G401.6 (cell line): Measurements from ENCODE around the gene PNPLA2.

Source experiments
- FAIRE-seq: peaks from 2 replicates; lab custom pipeline; 2012; peaks lifted over from hg19 to GRCh38; lab: Jason Lieb, UNC

Gene PNPLA2

DNA sequence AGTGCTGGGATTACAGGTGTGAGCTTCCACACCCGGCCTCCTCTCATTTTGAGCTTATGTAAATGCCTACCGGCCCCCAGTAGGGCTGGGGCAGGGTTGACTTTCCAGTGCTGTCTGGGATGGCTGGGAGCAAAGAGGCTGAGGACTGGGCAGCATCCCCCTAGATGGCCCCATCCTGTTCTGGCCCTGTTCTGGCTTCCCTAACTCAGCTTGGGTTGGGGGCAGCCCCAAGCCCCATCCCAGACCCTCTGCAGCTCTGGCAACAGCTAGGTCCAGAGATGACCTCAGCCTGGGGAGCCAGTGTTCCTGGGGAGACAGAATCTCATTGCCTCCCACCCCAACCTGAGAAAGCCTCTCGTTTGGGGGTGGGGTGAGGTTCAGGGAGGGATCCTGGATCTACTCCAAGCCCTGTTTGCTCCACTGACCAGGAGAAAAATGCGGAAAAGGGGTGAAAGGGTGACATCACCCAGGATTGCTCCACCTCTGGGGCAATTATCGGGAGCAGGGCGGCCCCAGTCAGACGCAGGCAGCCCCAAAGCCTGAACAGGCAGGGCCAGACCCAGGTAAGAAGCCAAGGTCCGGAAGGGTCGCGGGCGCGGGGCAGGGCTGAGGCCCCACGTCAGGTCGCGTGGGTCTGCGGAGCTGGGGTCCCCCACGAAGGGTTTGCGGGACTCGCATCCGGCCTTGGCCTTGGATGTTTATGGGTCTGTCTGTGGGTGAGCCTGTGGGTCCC, at the start of gene PNPLA2:
Gene PNPLA2 (plus strand): TSS at position 519 of the 733 bp plus-strand sequence. CDS start 805 bp downstream, outside the sequence.
- peak; percentile 64 for FAIRE-seq

DNA sequence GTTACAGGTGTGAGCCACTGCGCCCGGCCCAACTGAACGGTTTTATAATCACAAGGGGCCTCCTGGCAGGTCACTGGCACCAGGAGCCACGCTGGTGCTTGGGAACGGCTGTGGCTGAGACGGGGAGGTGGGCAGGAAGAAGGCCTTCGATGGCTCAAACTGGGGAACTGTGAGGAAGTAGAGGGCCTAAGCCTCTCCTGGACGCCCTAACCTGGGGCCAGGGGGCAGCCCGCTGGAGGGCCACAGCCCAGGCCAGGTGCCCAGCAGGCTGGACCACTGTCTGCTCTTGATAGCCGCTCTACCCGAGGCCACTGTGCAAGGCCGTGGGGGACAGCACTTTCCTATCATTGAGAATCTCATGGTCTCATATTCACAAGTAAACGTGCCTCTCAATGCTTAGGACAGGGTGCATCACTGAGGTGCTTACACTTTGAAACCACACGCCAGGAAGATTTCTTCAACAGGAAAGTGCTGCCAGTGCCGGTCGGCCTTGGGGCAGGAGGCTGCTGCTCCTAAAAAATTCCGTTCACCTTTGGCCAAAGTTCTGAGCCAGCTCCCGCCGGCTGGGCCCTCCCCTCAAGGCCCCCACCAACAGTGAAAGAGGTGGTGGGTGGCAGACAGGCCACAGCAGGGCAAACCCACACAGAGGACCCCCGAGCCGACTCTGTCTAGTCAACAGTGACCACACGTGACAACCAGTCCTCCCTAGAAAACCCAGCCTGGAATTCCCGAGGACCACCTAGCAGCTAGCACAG, 48.6 kb upstream of the PNPLA2 start:
- no peak for FAIRE-seq

DNA sequence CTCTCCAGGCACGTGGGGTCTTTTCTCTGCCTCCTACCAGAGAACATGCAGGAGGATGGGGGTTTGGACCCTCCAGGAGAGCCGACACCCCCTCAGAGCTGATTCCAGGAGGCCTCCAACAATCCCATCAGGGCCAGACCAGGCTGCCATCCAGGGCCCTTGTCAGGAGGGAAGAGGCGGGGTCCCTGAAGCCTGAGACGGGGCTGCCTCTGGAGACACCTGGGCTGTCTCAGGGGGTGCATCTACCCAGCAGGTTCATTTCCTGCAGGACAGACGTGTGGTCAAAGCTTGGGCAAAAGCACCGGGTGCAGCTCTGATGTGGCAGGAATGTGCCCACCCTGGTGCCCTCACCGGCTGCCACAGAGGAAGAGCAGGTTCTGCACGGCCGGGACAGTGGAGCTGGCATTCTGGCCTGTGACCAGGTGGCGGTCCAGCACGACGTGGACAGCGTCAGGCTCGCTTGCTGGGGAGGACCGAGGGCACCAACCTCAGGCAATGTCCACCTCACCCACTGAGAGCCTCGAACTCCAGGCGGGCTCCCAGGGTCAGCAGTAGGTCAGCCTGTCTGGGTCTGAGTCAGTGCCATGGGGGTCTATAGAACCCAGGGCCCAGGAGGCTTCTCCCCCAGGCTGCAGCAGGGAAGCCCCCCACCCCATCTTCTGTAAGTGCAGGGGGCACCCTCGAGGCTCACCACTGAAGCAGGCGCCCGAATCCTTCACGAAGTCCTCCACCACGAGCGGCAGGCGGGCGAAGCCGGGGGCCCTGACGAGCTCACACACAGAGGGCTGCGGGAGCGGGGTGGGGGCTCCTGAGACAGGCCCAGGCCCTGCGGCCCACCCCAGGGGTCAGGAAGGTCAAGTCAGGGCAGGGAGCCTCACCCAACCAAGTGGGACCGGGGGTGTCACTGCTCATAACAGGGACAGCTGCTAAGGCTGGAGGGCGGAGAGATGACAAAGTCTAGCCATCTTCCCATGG, 47.8 kb upstream of the PNPLA2 start:
- no peak for FAIRE-seq

DNA sequence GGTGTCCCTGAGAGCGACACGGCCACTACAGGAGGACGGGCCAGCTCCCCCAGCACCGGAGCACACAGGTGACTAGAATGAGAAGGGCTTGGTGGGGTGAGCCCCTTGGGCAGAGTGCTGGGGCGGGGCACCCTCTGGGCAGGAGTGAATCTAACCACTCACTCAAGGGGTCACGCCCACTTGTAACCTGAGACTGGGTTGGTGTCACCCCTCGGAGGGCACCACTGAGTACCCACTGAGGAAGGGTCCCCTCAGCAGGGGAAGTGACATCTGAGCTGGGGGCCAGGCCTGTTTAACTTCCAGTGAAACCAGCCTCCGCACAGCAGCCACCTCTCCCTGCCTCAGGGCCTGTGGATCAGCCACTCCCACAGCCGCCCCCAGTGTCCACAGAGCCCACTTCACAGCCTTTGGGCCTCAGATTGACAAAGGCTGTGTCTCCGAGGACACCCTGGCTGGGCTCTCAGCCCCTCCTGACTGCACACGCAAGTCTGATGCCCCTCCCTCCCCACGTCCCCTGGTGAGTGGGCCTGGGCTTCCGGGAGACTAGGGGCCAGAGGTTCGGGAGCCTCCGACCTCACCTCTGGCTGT, 47.0 kb upstream of the PNPLA2 start:
- no peak for FAIRE-seq

GRCh38 chr11:772429-773390, 46.0 kb upstream of the PNPLA2 start:
- FAIRE-seq, result no peak

- FAIRE-seq, result no peak
These were observed 45.3 kb upstream of the PNPLA2 start for GRCh38 chr11:773425-773824.

DNA sequence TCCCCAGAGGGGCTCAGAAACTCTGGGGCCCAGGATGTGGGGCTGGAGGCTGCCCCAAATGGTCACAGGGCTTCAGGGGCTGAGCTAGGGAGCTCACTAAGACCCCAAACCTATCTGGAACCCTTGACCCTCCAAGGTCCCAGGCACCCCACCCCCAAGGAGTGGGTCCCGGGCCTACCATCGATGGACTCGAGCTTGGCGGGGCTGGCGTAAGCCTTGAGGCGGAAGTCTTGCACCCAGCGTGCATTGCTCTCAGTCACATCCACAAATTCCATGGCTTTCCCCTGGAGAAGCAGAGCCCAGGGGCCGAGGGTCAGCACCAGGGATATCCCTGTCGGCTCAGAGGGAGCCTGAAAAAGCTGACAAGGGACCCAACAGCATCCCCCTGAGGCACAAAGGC, 44.9 kb upstream of the PNPLA2 start:
- FAIRE-seq, result no peak

DNA sequence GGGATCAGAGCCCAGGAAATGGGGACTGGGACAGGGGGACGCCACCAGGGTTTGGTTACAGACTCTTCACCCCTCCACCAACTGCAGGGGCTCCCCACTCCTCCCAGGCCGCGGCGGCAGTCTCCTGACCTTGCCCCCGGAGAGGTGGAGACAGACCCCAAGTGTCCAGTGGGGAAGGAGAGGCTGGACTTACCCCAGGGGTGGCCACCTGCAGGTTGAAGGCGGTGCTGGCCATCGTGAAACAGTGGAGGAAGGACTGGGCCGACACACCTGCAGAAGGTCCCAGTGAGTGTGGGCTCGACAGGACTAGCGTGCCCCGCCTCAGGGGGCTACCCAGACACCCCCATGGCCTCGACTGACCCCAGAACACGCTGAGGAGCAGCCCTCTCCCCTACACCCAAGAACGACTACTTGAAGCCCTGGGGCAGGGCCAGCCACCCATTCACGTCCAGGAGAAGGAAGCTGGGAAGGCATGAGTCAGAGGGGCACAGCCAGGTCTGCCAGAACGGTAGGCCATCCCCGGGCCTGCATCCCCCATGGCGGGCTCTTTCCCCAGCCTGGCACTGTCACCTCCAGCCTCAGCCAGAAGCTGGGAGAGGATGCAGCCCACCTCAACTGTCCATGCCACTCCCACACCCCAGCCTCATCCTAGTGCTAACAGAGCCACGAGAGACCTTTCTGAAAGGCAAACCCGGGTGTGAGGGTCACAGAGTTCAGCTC, 43.7 kb upstream of the PNPLA2 start:
- no peak for FAIRE-seq

GRCh38 chr11:776263-776560, 42.5 kb upstream of the PNPLA2 start:
- FAIRE-seq, result no peak

GRCh38 chr11:776561-777287, 42.0 kb upstream of the PNPLA2 start:
- no peak for FAIRE-seq

DNA sequence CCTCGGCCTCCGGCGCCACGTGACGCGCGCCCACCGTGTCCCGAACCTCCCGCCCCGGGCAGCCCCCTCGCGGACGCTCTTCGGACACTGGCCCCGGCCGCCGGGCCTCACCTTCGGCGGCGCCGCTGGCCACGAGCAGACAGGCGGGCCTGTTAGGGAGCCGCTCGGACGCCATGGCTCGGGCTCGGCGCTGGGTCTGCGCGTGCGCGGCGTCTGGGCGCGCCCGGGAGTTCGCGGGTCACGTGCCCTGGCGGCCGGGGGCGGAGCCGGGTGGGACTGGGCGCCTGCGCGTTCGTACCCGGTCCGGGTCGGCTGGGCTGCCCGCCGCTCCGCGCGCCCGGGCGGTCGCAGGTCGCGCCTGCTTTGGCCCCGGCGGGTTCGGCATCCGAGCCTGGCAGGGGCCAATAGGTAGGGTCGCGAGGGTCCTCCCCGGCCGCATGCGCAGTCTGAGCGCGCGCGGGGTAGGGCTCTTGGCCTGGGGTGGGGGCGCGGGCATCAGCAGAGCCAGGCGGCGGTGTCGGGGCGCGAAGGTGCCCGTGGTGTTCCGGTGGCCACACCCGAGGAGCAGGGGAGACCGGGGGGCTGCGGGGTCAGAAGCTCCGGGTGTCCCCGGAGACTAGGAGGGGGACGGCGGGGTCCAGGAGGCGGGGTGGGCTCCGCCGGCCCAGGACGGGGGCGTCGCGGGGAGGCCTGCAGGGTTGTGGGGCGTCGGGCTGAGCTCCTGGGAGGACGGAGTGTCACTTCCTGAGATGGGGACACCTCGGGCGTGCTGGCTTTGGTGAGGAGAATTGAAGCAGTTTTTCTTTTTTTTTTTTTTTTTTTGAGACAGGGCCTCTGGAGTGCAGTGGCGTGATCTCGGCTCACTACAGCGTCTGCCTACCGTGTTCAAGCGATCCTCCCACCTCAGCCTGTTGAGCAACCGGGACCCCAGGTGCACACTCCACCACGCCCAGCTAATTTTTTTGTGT, 41.1 kb upstream of the PNPLA2 start, which contains the start of gene GATD1:
Gene GATD1 (minus strand): TSS at position 200 of the 968 bp plus-strand sequence. CDS start 25 bp downstream, at position 175.
- no peak for FAIRE-seq

DNA sequence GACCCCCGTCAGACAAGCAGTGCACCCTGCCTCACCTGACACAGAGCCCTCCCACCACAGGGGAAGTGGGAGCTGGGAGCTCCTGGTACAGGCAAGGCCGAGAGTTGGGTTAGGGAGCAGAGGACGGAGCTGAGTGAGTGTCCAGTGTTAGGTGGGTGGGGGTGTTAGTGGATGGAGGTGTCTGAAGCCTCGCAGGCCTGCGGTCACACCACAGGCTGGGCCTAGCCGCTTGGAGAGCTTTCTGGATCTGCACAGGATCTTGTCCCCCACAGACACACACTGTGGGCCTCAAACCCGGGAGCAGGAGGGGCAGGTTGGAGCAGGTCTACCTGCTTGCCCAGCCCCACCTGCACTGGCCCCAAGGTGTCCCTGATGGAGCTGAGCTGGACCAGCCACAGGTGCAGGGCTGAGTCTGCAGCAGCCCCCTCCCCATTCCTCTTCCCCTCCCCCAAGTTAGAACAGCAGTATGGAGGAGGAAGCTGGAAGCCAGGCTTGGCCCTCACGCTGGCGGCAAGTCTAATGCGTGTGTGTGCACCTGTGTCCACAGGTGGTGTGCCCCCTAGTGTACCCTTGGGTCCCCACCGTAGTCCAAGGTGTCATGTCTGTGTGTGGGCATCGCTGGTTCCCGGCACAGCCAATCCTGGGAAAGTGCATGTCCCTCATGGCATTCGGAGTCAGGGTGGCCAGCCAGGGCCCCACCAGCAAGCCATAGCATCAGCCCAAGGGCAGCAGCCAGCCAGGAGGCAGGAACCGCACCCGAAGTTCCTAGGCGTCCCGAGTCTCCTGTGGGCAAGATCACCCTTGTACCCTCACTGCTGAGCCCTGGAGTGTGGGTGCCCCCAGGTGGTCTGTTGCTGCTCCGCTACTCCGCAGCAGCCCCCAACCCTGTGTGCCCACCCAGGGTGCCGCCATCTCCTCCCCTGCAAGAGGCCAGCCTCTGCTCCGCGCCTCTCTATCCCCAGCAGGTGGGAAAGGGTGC, 39.4 kb upstream of the PNPLA2 start:
- no peak for FAIRE-seq

DNA sequence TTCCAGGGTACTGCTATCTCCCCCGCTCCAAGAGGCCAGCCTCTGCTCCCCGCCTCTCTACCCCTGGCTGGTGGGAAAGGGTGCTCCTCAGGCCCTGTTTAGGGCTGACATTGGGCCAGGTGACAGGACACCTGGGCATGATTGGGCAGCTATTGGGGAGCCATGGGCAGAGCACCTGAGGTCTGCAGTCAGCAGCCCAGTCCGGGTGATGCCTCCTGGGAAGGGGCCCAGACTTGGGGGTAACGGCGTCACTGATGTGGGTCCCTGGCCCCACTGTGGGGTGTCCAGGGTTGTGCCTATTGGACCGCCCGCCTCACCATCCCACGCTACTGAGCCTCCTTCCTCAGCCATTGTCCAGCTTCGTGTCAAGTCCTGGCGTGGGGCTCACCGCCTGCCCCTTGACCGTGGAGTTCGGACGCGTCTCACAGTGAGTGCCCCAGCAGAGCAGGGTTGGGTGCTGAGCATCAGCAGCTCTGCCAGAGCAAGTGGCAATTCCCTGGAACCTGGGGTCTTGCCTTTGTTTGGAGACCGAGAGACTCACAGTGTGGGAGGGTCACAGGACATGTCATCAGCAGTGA, 38.7 kb upstream of the PNPLA2 start:
- FAIRE-seq, result no peak

DNA sequence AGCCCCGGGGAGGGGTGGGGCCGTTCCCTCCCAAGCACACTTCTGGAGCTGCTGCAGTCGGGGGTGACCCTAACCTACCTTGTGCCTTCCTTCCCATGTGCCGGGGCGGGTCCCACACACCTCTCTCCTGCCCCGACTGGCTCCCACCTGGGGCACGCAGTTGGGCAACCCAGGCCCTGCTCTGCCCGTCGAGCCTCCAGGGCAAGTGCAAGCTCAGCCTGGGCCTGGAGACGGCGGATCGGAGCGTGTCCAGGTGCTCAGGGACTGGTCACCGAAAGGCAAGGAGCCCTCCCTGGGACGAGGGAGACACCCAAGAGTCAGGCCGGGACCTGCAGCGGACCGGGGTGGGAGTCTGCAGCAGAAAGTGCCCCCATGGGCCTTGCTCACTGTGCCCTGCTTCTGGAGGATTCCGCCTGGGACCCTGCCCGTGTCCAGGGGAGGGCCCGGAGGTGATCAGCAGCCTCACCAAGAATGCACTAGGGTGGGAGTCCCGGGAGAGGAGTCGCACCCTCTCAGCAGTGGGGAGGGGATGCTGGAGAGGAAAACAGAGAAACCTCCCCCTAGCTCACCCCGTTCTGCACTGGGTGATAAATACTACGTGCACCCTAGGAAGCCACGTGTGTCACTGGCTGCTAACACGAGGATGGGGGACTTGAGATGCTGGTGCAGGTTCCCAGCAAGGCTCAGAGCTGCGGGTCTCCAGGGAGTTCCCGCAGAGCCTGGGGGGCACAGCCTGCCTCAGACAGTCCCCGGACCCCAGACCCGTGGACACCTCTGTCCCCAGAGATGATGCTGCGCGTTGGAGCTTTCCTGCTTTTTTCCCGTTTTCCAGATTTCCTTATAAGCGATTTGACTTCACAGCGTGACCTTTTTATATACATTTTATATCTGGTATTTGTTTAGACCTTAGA, 36.2 kb upstream of the PNPLA2 start:
- FAIRE-seq, result no peak

GRCh38 chr11:783581-784015, 35.1 kb upstream of the PNPLA2 start:
- FAIRE-seq, result peak; percentile 96
